ENCODE results near the gene THYN1. TPM values are rescaled to one million over a fixed set of nuclear protein-coding genes. Genes with fewer than 3 reads are reported as not detected.

Gene THYN1
- total and polyA plus RNA-seq, 2 donors (not counting 3 experiments of a cell fraction or from before 2014, with no cell fraction given) = 35.7 to 38.0 TPM

DNA sequence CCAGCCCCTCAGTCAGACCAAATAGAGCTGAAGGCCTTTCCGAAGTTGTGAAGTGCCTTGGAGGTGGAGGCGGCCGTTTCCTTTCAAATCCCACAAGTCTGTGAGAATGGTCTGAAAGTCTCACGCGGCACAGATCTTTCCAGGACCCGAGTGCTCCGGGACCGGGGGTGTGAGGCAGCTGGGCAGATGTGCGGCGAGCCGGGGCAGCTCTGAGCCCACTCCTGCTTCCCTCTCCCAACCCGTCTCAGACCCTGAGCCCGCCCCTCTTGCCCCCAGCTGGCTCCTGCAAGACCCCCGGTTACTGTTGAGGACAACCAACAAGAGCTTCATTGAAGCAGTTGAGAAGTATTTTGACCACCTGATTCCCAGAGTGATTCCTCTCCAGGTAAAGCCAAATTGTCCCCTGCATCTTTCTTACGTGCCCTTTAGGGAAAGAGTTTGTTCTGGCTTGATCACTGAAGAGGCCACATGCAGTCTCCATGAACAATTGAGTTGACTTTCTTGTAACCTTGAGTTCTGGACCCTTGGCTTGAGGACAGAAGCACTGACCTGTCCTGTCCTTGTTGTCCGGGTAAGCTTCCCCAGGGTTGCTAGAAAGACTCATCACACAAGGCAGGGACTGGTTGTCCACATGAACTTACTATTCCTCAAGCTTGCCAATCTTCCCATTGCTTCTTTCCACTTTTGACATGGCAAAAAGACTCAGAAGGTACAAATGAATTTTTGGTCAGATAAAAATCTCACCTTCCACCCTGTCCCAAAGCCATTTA lies 30.5 kb upstream of the THYN1 start:
- no TSS peak for BruUV-seq (replicated peaks)
- ChIA-PET CTCF (no interaction called here), POLR2A (no interaction called here)
- TF ChIP-seq, protein P1, sequence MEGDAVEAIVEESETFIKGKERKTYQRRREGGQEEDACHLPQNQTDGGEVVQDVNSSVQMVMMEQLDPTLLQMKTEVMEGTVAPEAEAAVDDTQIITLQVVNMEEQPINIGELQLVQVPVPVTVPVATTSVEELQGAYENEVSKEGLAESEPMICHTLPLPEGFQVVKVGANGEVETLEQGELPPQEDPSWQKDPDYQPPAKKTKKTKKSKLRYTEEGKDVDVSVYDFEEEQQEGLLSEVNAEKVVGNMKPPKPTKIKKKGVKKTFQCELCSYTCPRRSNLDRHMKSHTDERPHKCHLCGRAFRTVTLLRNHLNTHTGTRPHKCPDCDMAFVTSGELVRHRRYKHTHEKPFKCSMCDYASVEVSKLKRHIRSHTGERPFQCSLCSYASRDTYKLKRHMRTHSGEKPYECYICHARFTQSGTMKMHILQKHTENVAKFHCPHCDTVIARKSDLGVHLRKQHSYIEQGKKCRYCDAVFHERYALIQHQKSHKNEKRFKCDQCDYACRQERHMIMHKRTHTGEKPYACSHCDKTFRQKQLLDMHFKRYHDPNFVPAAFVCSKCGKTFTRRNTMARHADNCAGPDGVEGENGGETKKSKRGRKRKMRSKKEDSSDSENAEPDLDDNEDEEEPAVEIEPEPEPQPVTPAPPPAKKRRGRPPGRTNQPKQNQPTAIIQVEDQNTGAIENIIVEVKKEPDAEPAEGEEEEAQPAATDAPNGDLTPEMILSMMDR (IDR thresholded peaks at IDR 0.05; ENCODE audit: extremely low read depth in 1 of 2, insufficient read depth in 1 of 2, low read depth in 1 of 2, low read length in 2 of 2) = no peak
- no peak for TF ChIP-seq POLR2AphosphoS5 (IDR thresholded peaks at IDR 0.05; ENCODE audit: insufficient read depth, low read depth, low read length)
- TF ChIP-seq POLR2A (IDR thresholded peaks at IDR 0.05; ENCODE audit: low read depth, low read length) = no peak
- TF ChIP-seq FOS (IDR thresholded peaks at IDR 0.05; ENCODE audit: borderline replicate concordance, insufficient read depth, low read length) = no peak
- TF ChIP-seq JUN (IDR thresholded peaks at IDR 0.05; ENCODE audit: borderline replicate concordance, insufficient read depth, insufficient read length, low read depth) = no peak
- TF ChIP-seq GATA2 (IDR thresholded peaks at IDR 0.05; ENCODE audit: insufficient read depth, insufficient read length, low read depth, low read length) = no peak
- TF ChIP-seq, protein P2, sequence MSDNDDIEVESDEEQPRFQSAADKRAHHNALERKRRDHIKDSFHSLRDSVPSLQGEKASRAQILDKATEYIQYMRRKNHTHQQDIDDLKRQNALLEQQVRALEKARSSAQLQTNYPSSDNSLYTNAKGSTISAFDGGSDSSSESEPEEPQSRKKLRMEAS (IDR thresholded peaks at IDR 0.05; ENCODE audit: insufficient read depth, insufficient read length) = no peak
- TF ChIP-seq MYC (IDR thresholded peaks at IDR 0.05; ENCODE audit: low read depth, low read length) = no peak
- TF ChIP-seq EZH2 (IDR thresholded peaks at IDR 0.05; ENCODE audit: borderline replicate concordance, low read depth, low read length, severe bottlenecking) = no peak
- H2AFZ ChIP-seq (ENCODE audit: low read depth, low read length) = no peak overlapping the region
- no peaks in the 10 kb centered on the region for H3K9me1 ChIP-seq (replicated peaks; ENCODE audit: control insufficient read depth, extremely low read depth, insufficient read depth, low read length)
- H3K36me3 ChIP-seq (ENCODE audit: control insufficient read depth in 2 of 2, extremely low read depth in 1 of 2, insufficient read depth in 2 of 2, low read length in 2 of 2) = no peaks in the 10 kb centered on the region
- no peak overlapping the region for H3K9ac ChIP-seq (replicated peaks; ENCODE audit: extremely low read depth, insufficient read depth, low read length)
- H3K9me3 ChIP-seq (replicated peaks; ENCODE audit: control insufficient read depth, insufficient read depth, low read length) = no peaks in the 10 kb centered on the region
- no peaks in the 10 kb centered on the region for H4K20me1 ChIP-seq (replicated peaks; ENCODE audit: control insufficient read depth, extremely low read depth, insufficient read depth, low read length)
- intact Hi-C loops (cut with micrococcal nuclease) = no loop called here
- peaks cover 5 to 8% of the 10 kb centered on the region in 2 experiments for H3K27me3 ChIP-seq (ENCODE audit: control insufficient read depth in 2 of 2, insufficient read depth in 2 of 2, low read length in 2 of 2)
- H3K4me3 ChIP-seq (replicated peaks in 1 of 3; ENCODE audit: insufficient read depth in 1 of 3, low read depth in 1 of 3, low read length in 3 of 3) = no peak overlapping the region
- FAIRE-seq = no peak
- no peaks in the 10 kb centered on the region for H3K4me1 ChIP-seq (ENCODE audit: control insufficient read depth, extremely low read depth, insufficient read depth, low read length)
- no peak overlapping the region for H3K27ac ChIP-seq (ENCODE audit: insufficient read depth, low read depth, low read length)
- dilution Hi-C loops (cut with MboI; ENCODE audit: extremely low pct_ligation_motif_present, low sequenced_read_pairs) = no loop called here
- no peaks in the 10 kb centered on the region for H3K79me2 ChIP-seq (ENCODE audit: control insufficient read depth, insufficient read depth, low read length)
- H3K4me2 ChIP-seq (ENCODE audit: insufficient read depth, low read length) = no peak overlapping the region
- no peak for DNase-seq (ENCODE audit: low read depth, low spot score)

Data from endothelial cell of umbilical vein (primary cell).